HepG2 (cell line): ENCODE results near the gene FGD2. TPM values are rescaled to one million over a fixed set of nuclear protein-coding genes. Genes with fewer than 3 reads are reported as not detected.

Source experiments
- ATAC-seq: fragments of 200-7000 bp; cut with Tn5 transposase; 3 replicates; pipeline ENCODE4 v1.9.1; 2020; ENCODE audit warnings: mild to moderate bottlenecking, moderate library complexity
- BruUV-seq: library from RNA; stranded (reverse); fragments of 400-500 nt; replicated peaks from 2 replicates; lab custom pipeline; 2021; lab: Mats Ljungman, UMichigan
- CTCF ChIA-PET: fragments of 300-600 bp; formaldehyde crosslinking; extraction: SDS; loops from one replicate; lab custom pipeline; 2021; ENCODE audit warnings: low total read pairs, inconsistent platforms, low intra/inter-chr PET ratio; lab: Yijun Ruan, JAX
- POLR2A ChIA-PET: fragments of 350-600 bp; sonication (Branson Sonifier 250); formaldehyde crosslinking; loops from one replicate; lab custom pipeline; 2020; ENCODE audit warnings: antibody characterized with exemption, inconsistent platforms; lab: Yijun Ruan, JAX
- DNase-seq: peaks from one replicate; pipeline ENCODE4 v3.0.0-alpha.2; 2015; ENCODE audit warnings: low spot score
- FAIRE-seq: peaks from 3 replicates; lab custom pipeline; 2011; peaks lifted over from hg19 to GRCh38; lab: Jason Lieb, UNC
- H2AFZ ChIP-seq: one replicate; pipeline ENCODE4 v1.6.1; 2011; ENCODE audit warnings: low read length, inconsistent platforms
- H3K27ac ChIP-seq: fragments of 300-600 bp; 3 replicates; pipeline ENCODE4 v1.8.0; 2011; ENCODE audit warnings: mixed run types, mild to moderate bottlenecking, mixed read lengths, low read length, inconsistent platforms; ENCODE audit not compliant: insufficient read depth; ENCODE audit errors: extremely low read length
- H3K27me3 ChIP-seq, 2 experiments: fragments of 200-600 bp in 1 of 2; 2 replicates in 1 of 2; 3 replicates in 1 of 2; pipeline versions ENCODE4 v1.6.0 to v1.8.0; 2011; ENCODE audit warnings: low read length in 2 of 2, mild to moderate bottlenecking in 2 of 2, moderate library complexity in 2 of 2, inconsistent platforms in 1 of 2; ENCODE audit not compliant: insufficient read depth in 2 of 2, control insufficient read depth in 1 of 2
- H3K36me3 ChIP-seq, 2 experiments: fragments of 200-600 bp in 1 of 2; replicated peaks in 1 of 2; 2 replicates in 1 of 2; 3 replicates in 1 of 2; pipeline versions ENCODE4 v1.5.1 to v1.8.0; 2011; ENCODE audit warnings: low read length in 2 of 2, inconsistent platforms in 1 of 2; ENCODE audit not compliant: insufficient read depth in 2 of 2, control insufficient read depth in 1 of 2
- H3K4me1 ChIP-seq: 2 replicates; pipeline ENCODE4 v1.5.1; 2012; ENCODE audit warnings: low read length, inconsistent platforms; ENCODE audit not compliant: insufficient read depth
- H3K4me2 ChIP-seq: 2 replicates; pipeline ENCODE4 v1.6.0; 2011; ENCODE audit warnings: low read depth, low read length, inconsistent platforms
- H3K4me3 ChIP-seq, 3 experiments: fragments of 200-600 bp in 1 of 3; sonication (generic), shearing (Covaris generic) in 1 of 3; replicated peaks in 1 of 3; 2 replicates each; pipeline ENCODE4 v1.5.1; 2011 to 2016; ENCODE audit warnings: low read length in 3 of 3, inconsistent platforms in 2 of 3, low read depth in 2 of 3, mild to moderate bottlenecking in 2 of 3, control low read depth in 1 of 3, mixed read lengths in 1 of 3; ENCODE audit not compliant: insufficient read depth in 1 of 3
- H3K79me2 ChIP-seq: one replicate; pipeline ENCODE4 v1.6.1; 2011; ENCODE audit warnings: low read length, inconsistent platforms; ENCODE audit not compliant: insufficient read depth
- H3K9ac ChIP-seq: 2 replicates; pipeline ENCODE4 v1.6.0; 2011; ENCODE audit warnings: mild to moderate bottlenecking, low read depth, low read length, inconsistent platforms; ENCODE audit not compliant: insufficient read depth
- H3K9me3 ChIP-seq: 2 replicates; pipeline ENCODE4 v1.5.1; 2012; ENCODE audit warnings: mild to moderate bottlenecking, low read length
- H4K20me1 ChIP-seq: 2 replicates; pipeline ENCODE4 v1.6.0; 2011; ENCODE audit warnings: inconsistent platforms, mild to moderate bottlenecking, low read length, moderate library complexity; ENCODE audit not compliant: insufficient read depth
- ADNP ChIP-seq: sonication (generic); formaldehyde crosslinking; IDR thresholded peaks from 2 replicates; pipeline ENCODE4 v1.4.0; 2020; ENCODE audit warnings: missing genetic modification reagents
- BRD4 ChIP-seq: sonication (generic); formaldehyde crosslinking; IDR thresholded peaks from 2 replicates; pipeline ENCODE4 v1.4.0; 2020; ENCODE audit warnings: missing genetic modification reagents
- BRF2 ChIP-seq: sonication (generic); formaldehyde crosslinking; IDR thresholded peaks from 2 replicates; pipeline ENCODE4 v1.8.1; 2022; ENCODE audit warnings: mild to moderate bottlenecking, missing genetic modification reagents
- EEA1 ChIP-seq: sonication (generic); formaldehyde crosslinking; IDR thresholded peaks from 2 replicates; pipeline ENCODE4 v1.5.1; 2020; ENCODE audit warnings: mild to moderate bottlenecking, missing genetic modification reagents, borderline replicate concordance
- GPN1 ChIP-seq: sonication (generic); formaldehyde crosslinking; IDR thresholded peaks from 2 replicates; pipeline ENCODE4 v1.5.1; 2020; ENCODE audit warnings: missing genetic modification reagents, borderline replicate concordance
- HBP1 ChIP-seq: IDR thresholded peaks from 2 replicates; pipeline ENCODE4 v1.6.1; 2016; ENCODE audit warnings: low read depth, control low read depth
- KDM2A ChIP-seq: sonication (generic); formaldehyde crosslinking; IDR thresholded peaks from 2 replicates; pipeline ENCODE4 v1.4.0; 2020; ENCODE audit warnings: low read depth, missing genetic modification reagents, borderline replicate concordance
- MYC ChIP-seq: sonication (generic); formaldehyde crosslinking; IDR thresholded peaks from 2 replicates; pipeline ENCODE4 v1.9.0; 2021; ENCODE audit warnings: missing genetic modification reagents, borderline replicate concordance
- RARG ChIP-seq: sonication (generic); formaldehyde crosslinking; IDR thresholded peaks from 2 replicates; pipeline ENCODE4 v1.4.0; 2020; ENCODE audit warnings: low read depth, mild to moderate bottlenecking, missing genetic modification reagents
- SNAPC4 ChIP-seq: sonication (generic); formaldehyde crosslinking; IDR thresholded peaks from 2 replicates; pipeline ENCODE4 v1.4.0; 2020; ENCODE audit warnings: mild to moderate bottlenecking, missing genetic modification reagents
- SUZ12 ChIP-seq: fragments of 150-350 bp; IDR thresholded peaks from 2 replicates; pipeline ENCODE4 v1.6.1; 2014; ENCODE audit warnings: low read depth, low read length
- TBL1XR1 ChIP-seq: fragments of 150-350 bp; IDR thresholded peaks from 2 replicates; pipeline ENCODE4 v1.6.1; 2014; ENCODE audit warnings: borderline replicate concordance, low read length; ENCODE audit not compliant: partially characterized antibody
- ZMYM3 ChIP-seq: sonication (generic); formaldehyde crosslinking; IDR thresholded peaks from 2 replicates; pipeline ENCODE4 v1.5.1; 2020; ENCODE audit warnings: mild to moderate bottlenecking, missing genetic modification reagents
- ZNF282 ChIP-seq: fragments of 450-650 bp; IDR thresholded peaks from 2 replicates; pipeline ENCODE4 v1.6.1; 2018; ENCODE audit not compliant: partially characterized antibody
- ZNF496 ChIP-seq: sonication (generic); formaldehyde crosslinking; IDR thresholded peaks from 2 replicates; pipeline ENCODE4 v1.8.1; 2023; ENCODE audit warnings: mild to moderate bottlenecking, moderate library complexity, missing genetic modification reagents; ENCODE audit not compliant: insufficient replicate concordance
- ZNF572 ChIP-seq: sonication (generic); formaldehyde crosslinking; IDR thresholded peaks from 2 replicates; pipeline ENCODE4 v1.5.1; 2020; ENCODE audit warnings: mild to moderate bottlenecking, missing genetic modification reagents
- ZNF674 ChIP-seq: sonication (generic); formaldehyde crosslinking; IDR thresholded peaks from 2 replicates; pipeline ENCODE4 v1.5.0; 2020; ENCODE audit warnings: low read depth, mild to moderate bottlenecking, missing genetic modification reagents
- ZSCAN25 ChIP-seq: sonication (generic); formaldehyde crosslinking; IDR thresholded peaks from 2 replicates; pipeline ENCODE4 v1.8.0; 2022; ENCODE audit warnings: mild to moderate bottlenecking, missing genetic modification reagents
- ZSCAN30 ChIP-seq: sonication (generic); formaldehyde crosslinking; IDR thresholded peaks from 2 replicates; pipeline ENCODE4 v1.5.0; 2020; ENCODE audit warnings: mild to moderate bottlenecking, missing genetic modification reagents
- WGBS: methylation state at CpG from one replicate; pipeline ENCODE4 v1.1.6; 2017; ENCODE audit warnings: low lambda C conversion rate; 5-methylcytosine and 5-hydroxymethylcytosine counted together
- in situ Hi-C: cut with HindIII; loops from 2 replicates; pipeline ENCODE4 v1.10.0; 2017; ENCODE audit warnings: low pct_unique_long_range_greater_than_20kb; ENCODE audit not compliant: extremely low pct_ligation_motif_present
- intact Hi-C: fragments of 100-400 bp; cut with micrococcal nuclease; formaldehyde crosslinking; loops from one replicate; pipeline ENCODE4 v1.10.0; 2022; ENCODE audit not compliant: unreplicated experiment
- polyA plus RNA-seq, 8 experiments: library from polyadenylated mRNA; depleted of rRNA in 3 of 8; stranded (reverse) in 7 of 8; unstranded in 1 of 8; fragments of >200 nt; fragmentation: Illumina TruSeq in 4 of 8; extraction: Trizol in 4 of 8; gene quantifications; 2 replicates each; pipeline versions ENCODE4 v1.2.1 to v1.2.3, GENCODE V29; 2011 to 2016; ENCODE audit warnings: low read depth in 4 of 8, missing spikeins in 1 of 8, mixed read lengths in 1 of 8; ENCODE audit not compliant: insufficient read depth in 1 of 8
- total RNA-seq, 5 experiments: library from RNA; depleted of rRNA; stranded (reverse); fragments of >200 nt; fragmentation: Illumina TruSeq; extraction: Trizol; gene quantifications; 2 replicates each; pipeline ENCODE4 v1.2.3, GENCODE V29; 2016; ENCODE audit warnings: low read depth in 1 of 5

Gene FGD2
- total and polyA plus RNA-seq, 2 of the 13 experiments (the other 11 are each of a cell fraction or from before 2014, with no cell fraction given) = not detected

- peaks cover 30% of the 10 kb centered on the region for H3K4me1 ChIP-seq
- no peak overlapping the region for H2AFZ ChIP-seq
- under 1% methylated on average over 15 of the region's 15 CpGs for WGBS
- no peaks in the 10 kb centered on the region for H3K9me3 ChIP-seq
- in situ Hi-C loops (no loop called here), intact Hi-C loops (no loop called here)
- peak overlapping the region; percentile 95 for H3K4me2 ChIP-seq
- peaks cover 0 to 11% of the 10 kb centered on the region in 2 experiments; a peak in 3 of 5 replicates for H3K27me3 ChIP-seq
- peak overlapping the region; percentile 80 for H3K9ac ChIP-seq
- peaks cover 4 to 11% of the 10 kb centered on the region in 2 experiments; a peak in 3 of 5 replicates for H3K36me3 ChIP-seq
- ChIA-PET POLR2A (interaction anchor here (0.7 to 2.2 kb wide), 23 partner anchors 8 to 833 kb away, joined by 3 to 17 read pairs (median 4); partner anchors contain the start of genes PIM1, PPIL1 and SRSF3), CTCF (no interaction called here)
- H3K4me3 ChIP-seq = peak overlapping the region; percentile 71 to 99 (median 91)
- ATAC-seq (no peak), FAIRE-seq (no peak), DNase-seq (no peak)
- H3K27ac ChIP-seq = peak overlapping the region; percentile 74
- BruUV-seq = no TSS peak
- H3K79me2 ChIP-seq = peaks cover 55% of the 10 kb centered on the region
- H4K20me1 ChIP-seq = peaks cover 6% of the 10 kb centered on the region
- TF ChIP-seq BRF2 (CRISPR knock-in tag) (no peak; the same call in 1 of the 2 replicates), SUZ12 (no peak), SNAPC4 (CRISPR knock-in tag) (no peak), ZNF572 (CRISPR knock-in tag) (no peak), EEA1 (CRISPR knock-in tag) (no peak), TBL1XR1 (no peak), MYC (no peak), ZSCAN30 (no peak), GPN1 (CRISPR knock-in tag) (no peak), HBP1 (CRISPR knock-in tag) (no peak), ZNF496 (CRISPR knock-in tag) (no peak), KDM2A (CRISPR knock-in tag) (no peak), ZSCAN25 (no peak), ZMYM3 (CRISPR knock-in tag) (no peak), ZNF282 (no peak), BRD4 (CRISPR knock-in tag) (0 out of 2 replicates have a peak, but pooled peaks have one; percentile 16), ZNF674 (CRISPR knock-in tag) (no peak), RARG (CRISPR knock-in tag) (no peak), ADNP (CRISPR knock-in tag) (no peak)
Measured at GRCh38 chr6:36985417-36985807, 20.0 kb upstream of the FGD2 start.
